HUES64 (cell line): ENCODE results near the gene TNS4.

Experiments
- H3K27ac ChIP-seq: 2 replicates; pipeline ENCODE4 v1.7.0; 2013; ENCODE audit warnings: low read depth, low read length, inconsistent platforms
- H3K27me3 ChIP-seq: 2 replicates; pipeline ENCODE4 v1.6.1; 2013; ENCODE audit warnings: mild to moderate bottlenecking, low read length; ENCODE audit not compliant: insufficient read depth
- H3K36me3 ChIP-seq: 2 replicates; pipeline ENCODE4 v1.6.1; 2013; ENCODE audit warnings: mild to moderate bottlenecking, low read length; ENCODE audit not compliant: insufficient read depth
- H3K4me1 ChIP-seq: 2 replicates; pipeline ENCODE4 v1.6.1; 2013; ENCODE audit warnings: mild to moderate bottlenecking, low read length, moderate library complexity; ENCODE audit not compliant: insufficient read depth
- H3K4me3 ChIP-seq: 2 replicates; pipeline ENCODE4 v1.5.1; 2013; ENCODE audit warnings: mild to moderate bottlenecking, low read length, moderate library complexity
- H3K9ac ChIP-seq: 2 replicates; pipeline ENCODE4 v1.6.1; 2013; ENCODE audit warnings: mild to moderate bottlenecking, low read depth, low read length
- H3K9me3 ChIP-seq: 2 replicates; pipeline ENCODE4 v1.6.1; 2013; ENCODE audit warnings: low read depth, low read length; ENCODE audit not compliant: insufficient read depth
- WGBS: fragments of 150-250, 120-280 bp; methylation state at CpG from one replicate; pipeline ENCODE4 v1.1.7; 2013; ENCODE audit warnings: missing lambda C conversion rate; 5-methylcytosine and 5-hydroxymethylcytosine counted together

Gene TNS4

GRCh38 chr17:40524243-40524965 lies 23.0 kb upstream of the TNS4 start:
- H3K9me3 ChIP-seq = peaks cover 3% of the 10 kb centered on the region; the same call in 1 of the 2 replicates
- H3K36me3 ChIP-seq = no peaks in the 10 kb centered on the region
- no peaks in the 10 kb centered on the region for H3K4me1 ChIP-seq
- no peaks in the 10 kb centered on the region for H3K27me3 ChIP-seq
- no peak overlapping the region for H3K27ac ChIP-seq
- WGBS = 92% methylated on average over 2 of the region's 3 CpGs
- no peak overlapping the region for H3K4me3 ChIP-seq
- H3K9ac ChIP-seq = no peak overlapping the region

- H3K9me3 ChIP-seq = peaks cover 3% of the 10 kb centered on the region; the same call in 1 of the 2 replicates
- no peaks in the 10 kb centered on the region for H3K27me3 ChIP-seq
- H3K4me1 ChIP-seq = peaks cover 6% of the 10 kb centered on the region
- no peak overlapping the region for H3K9ac ChIP-seq
- 95% methylated on average over 5 of the region's 5 CpGs for WGBS
- H3K36me3 ChIP-seq = no peaks in the 10 kb centered on the region
- no peak overlapping the region for H3K4me3 ChIP-seq
- H3K27ac ChIP-seq = no peak overlapping the region
Observed at GRCh38 chr17:40522961-40523310, 21.5 kb upstream of the TNS4 start.

DNA sequence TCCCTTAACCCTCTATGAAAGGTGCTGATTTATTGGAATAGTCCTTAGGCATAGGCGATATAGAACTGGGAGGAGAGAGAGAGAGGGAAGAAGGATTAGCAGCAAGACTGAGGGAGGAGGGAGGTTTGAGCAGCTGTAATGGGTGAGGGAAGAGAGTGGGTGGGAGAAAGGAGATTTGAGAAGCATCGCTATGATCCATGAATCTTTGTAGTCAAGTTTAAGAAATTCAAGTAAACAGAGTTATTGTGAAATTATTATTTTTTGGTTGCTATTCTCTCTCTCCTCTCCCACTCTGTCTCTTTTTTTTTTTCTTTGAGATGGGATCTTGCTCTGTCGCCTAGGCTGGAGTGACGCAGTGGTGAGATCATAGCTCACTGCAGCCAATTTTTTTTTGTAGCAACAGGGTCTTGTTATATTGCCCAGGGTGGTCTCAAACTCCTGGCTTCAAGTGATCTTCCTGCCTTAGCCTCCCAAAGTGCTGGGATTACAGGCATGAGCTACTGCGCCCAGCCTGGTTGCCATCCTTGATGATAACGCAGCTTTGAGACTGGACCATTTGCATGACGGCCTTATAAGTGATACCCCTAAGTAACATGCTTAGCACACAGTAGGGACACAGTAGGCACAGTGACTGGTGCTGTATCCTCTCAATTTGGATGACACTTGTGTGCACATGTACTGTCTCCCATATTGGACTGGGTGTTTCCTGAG lies 21.0 kb upstream of the TNS4 start:
- 94% methylated on average over 7 of the region's 7 CpGs for WGBS
- no peak overlapping the region for H3K27ac ChIP-seq
- no peak overlapping the region for H3K4me3 ChIP-seq
- H3K27me3 ChIP-seq = no peaks in the 10 kb centered on the region
- H3K36me3 ChIP-seq = no peaks in the 10 kb centered on the region
- peaks cover 6% of the 10 kb centered on the region for H3K4me1 ChIP-seq
- H3K9ac ChIP-seq = no peak overlapping the region
- peaks cover 3% of the 10 kb centered on the region; the same call in 1 of the 2 replicates for H3K9me3 ChIP-seq

GRCh38 chr17:40520991-40521453 lies 19.6 kb upstream of the TNS4 start:
- 89% methylated on average over 14 of the region's 14 CpGs for WGBS
- no peaks in the 10 kb centered on the region for H3K36me3 ChIP-seq

DNA sequence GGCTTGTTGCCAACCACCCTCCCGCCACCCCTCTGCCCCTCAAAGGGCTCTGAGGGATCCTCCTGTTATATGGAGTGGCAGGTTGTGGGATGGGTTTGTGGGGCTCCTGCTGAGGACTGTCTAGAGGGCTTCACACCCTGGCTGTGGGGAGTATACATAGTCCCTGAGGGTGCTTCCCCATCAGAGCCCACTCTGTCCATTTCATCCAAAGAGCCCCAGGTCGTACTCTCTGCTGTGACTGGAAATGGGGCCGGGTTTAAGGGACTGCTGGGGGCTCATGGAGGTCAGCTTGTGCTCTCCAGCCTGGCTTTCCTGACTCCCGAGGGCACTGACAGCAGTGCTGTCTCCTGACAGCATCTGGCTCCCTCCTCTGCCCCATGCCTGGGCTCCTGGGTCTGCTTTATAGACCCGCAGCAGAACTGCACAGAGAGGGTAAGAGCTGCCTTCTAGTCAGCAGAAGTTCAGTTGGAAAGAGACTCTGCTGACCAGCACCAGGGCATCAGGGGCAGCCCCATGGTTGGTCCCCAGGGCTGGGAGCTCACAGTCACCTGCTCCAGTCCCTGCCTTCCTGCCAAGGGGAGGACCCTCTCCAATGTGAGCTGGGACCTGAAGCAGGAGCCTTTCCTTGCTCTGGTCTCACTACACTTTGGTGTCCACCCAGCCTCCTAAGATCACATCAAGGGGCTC lies 17.8 kb upstream of the TNS4 start:
- Histone ChIP-seq H3K9me3 (no peaks in the 10 kb centered on the region), H3K36me3 (no peaks in the 10 kb centered on the region), H3K9ac (no peak overlapping the region), H3K4me1 (peaks cover 6% of the 10 kb centered on the region), H3K27me3 (no peaks in the 10 kb centered on the region), H3K27ac (no peak overlapping the region), H3K4me3 (no peak overlapping the region)
- WGBS = 86% methylated on average over 4 of the region's 5 CpGs

More at GRCh38 chr17:40520991-40521453, 19.6 kb upstream of the TNS4 start:
- no peak overlapping the region for H3K4me3 ChIP-seq
- peaks cover 6% of the 10 kb centered on the region for H3K4me1 ChIP-seq
- peaks cover 3% of the 10 kb centered on the region; the same call in 1 of the 2 replicates for H3K9me3 ChIP-seq
- H3K27me3 ChIP-seq = no peaks in the 10 kb centered on the region
- H3K9ac ChIP-seq = no peak overlapping the region
- no peak overlapping the region for H3K27ac ChIP-seq

DNA sequence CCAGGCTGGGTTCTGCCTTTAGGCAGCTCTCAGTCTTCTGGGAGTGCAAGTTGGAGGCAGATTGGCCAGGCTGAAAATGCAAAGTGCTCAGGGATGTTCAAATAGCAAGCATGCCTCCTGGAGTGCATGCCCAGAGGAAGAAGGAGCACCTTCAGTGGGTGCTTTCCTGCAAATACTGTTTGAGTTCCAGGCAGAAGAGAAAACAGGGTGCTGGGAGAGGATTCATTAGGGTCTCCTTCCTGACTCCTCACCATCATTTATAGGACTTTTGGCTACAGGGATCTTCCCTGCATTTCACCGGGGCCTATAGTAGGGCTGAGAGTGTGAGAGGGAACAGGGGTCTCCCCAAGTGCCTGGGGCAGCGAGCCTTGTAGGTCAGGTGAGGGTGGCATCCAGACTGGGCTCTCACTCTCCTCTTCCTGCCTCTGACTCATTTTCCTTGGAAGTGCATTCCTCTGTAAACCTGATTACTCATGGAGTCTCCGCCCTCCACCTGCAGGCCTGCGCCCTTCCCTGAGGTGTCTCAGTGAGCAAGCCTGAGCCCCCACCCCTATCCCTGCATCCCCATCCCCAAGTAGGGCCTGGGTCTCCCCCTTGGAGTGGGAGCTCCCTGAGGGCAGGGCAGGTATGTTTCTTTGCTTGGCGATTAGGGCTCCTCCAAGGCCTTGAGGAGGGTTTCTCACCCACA lies 17.1 kb upstream of the TNS4 start:
- Histone ChIP-seq H3K36me3 (no peaks in the 10 kb centered on the region), H3K27ac (no peak overlapping the region), H3K9me3 (no peaks in the 10 kb centered on the region), H3K9ac (no peak overlapping the region), H3K4me1 (peaks cover 6% of the 10 kb centered on the region), H3K4me3 (no peak overlapping the region), H3K27me3 (no peaks in the 10 kb centered on the region)
- 68% methylated on average over 5 of the region's 5 CpGs for WGBS

- Histone ChIP-seq H3K9me3 (no peaks in the 10 kb centered on the region), H3K27ac (no peak overlapping the region), H3K27me3 (no peaks in the 10 kb centered on the region), H3K9ac (no peak overlapping the region), H3K4me3 (no peak overlapping the region), H3K4me1 (peaks cover 6% of the 10 kb centered on the region), H3K36me3 (no peaks in the 10 kb centered on the region)
- WGBS = 96% methylated on average over 4 of the region's 4 CpGs
Observed at GRCh38 chr17:40517981-40518380, 16.6 kb upstream of the TNS4 start.

GRCh38 chr17:40517286-40517662 lies 15.9 kb upstream of the TNS4 start:
- H3K9me3 ChIP-seq = no peaks in the 10 kb centered on the region
- no peak overlapping the region for H3K9ac ChIP-seq
- 95% methylated on average over 2 of the region's 2 CpGs for WGBS
- H3K27me3 ChIP-seq = no peaks in the 10 kb centered on the region
- peaks cover 6% of the 10 kb centered on the region for H3K4me1 ChIP-seq
- no peak overlapping the region for H3K27ac ChIP-seq
- H3K36me3 ChIP-seq = no peaks in the 10 kb centered on the region
- no peak overlapping the region for H3K4me3 ChIP-seq

DNA sequence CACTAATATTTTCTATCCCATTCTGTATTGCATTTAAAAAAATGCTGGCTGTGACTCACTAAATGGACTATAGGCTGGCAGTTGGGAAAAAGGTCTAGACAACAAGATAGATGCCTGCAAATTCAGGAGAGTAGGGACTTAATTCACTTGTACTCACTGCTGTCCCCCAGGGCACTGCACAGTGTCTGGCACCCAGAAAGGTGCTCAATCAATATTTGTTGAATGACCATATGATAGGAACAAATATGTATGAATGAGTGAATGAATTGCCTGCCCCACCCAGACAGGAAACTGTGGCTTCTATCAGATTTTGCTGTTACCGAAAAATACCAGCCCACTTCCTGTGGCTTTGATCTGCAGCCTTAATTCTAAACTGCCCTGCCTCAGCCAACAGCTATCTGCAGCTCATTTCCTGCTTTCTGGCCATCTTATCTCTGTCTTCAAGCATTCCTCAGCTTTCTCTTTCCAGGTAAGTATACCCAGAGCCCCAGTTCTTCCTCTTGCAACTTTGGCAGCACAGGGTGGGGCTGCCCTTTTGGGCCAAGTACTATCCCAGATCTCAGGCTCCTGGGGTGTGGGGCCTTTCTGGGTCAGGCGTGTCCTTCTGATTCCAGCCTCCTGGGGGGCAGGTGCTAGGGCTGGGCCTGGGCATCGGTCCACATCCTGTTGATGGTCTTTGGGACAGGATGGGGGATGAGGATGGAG lies 15.3 kb upstream of the TNS4 start:
- peaks cover 6% of the 10 kb centered on the region for H3K4me1 ChIP-seq
- no peak overlapping the region for H3K27ac ChIP-seq
- no peaks in the 10 kb centered on the region for H3K27me3 ChIP-seq
- no peak overlapping the region for H3K9ac ChIP-seq
- H3K9me3 ChIP-seq = no peaks in the 10 kb centered on the region
- H3K36me3 ChIP-seq = no peaks in the 10 kb centered on the region
- H3K4me3 ChIP-seq = no peak overlapping the region
- 73% methylated on average over 3 of the region's 3 CpGs for WGBS

GRCh38 chr17:40515491-40516041 lies 14.1 kb upstream of the TNS4 start:
- WGBS = 64% methylated on average over 11 of the region's 11 CpGs
- H3K27me3 ChIP-seq = no peaks in the 10 kb centered on the region
- no peak overlapping the region for H3K4me3 ChIP-seq
- no peak overlapping the region for H3K27ac ChIP-seq
- no peaks in the 10 kb centered on the region for H3K36me3 ChIP-seq
- peaks cover 6% of the 10 kb centered on the region for H3K4me1 ChIP-seq
- H3K9me3 ChIP-seq = no peaks in the 10 kb centered on the region
- H3K9ac ChIP-seq = no peak overlapping the region
